CD4-positive, alpha-beta T cell treated with Interleukin-2 at 100 ng/mL for 4 hours (primary cell): ENCODE measurements around the gene CLSTN2.

Source experiments
- DNase-seq: peaks from one replicate; pipeline ENCODE4 v3.0.0-alpha.2; 2020; ENCODE audit warnings: low spot score

The CLSTN2 gene

DNA sequence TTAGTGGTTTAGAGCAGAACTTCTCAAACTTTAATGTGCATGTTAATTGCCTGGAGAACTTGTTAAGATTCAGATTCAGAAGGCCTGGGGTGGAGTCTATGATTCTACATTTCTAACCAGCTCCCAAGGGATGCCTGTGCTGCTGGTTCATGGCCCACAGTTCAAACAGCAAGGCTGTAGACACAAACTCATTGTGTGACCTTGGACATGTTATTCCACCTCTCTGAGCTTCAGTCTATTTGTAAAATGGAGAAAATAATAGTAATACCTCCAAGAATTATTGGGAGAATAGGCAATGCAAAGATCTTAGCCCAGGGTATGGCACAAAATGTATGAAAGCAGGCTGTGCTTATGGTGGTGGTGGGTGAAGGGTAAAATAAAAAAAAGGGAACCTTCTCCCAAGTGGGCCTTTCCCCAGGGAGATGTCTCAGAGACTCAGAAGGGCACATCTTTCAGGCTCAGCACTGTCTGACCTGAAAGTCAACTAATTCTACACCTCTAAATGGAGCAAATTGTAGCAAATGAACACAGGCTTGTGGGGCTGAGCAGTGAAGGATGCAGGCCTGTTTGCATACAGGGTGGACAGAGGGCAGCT lies 566.9 kb downstream of the CLSTN2 start:
- no peak for DNase-seq

- no peak for DNase-seq
Observed at GRCh38 chr3:140505213-140505612, 570.2 kb downstream of the CLSTN2 start.

DNA sequence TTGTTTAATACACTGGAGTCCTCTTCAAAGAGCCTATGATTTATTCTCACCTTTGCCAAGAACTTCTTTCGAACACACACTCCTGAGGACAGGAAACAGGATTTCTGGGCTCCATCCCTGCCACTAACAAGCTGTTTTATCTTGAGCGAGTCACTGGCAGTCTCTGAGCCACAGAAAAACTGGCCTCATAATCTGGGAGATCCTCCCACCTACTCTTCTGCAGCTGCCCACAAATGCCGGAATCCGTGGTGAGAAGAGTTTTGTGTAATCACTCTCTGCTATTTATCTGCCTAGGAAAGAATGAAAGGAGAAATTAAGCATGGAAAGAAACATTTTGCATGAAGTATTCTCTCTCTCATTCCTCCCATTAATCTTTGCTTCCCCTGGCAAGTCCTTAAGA lies 570.9 kb downstream of the CLSTN2 start:
- DNase-seq: no peak

DNA sequence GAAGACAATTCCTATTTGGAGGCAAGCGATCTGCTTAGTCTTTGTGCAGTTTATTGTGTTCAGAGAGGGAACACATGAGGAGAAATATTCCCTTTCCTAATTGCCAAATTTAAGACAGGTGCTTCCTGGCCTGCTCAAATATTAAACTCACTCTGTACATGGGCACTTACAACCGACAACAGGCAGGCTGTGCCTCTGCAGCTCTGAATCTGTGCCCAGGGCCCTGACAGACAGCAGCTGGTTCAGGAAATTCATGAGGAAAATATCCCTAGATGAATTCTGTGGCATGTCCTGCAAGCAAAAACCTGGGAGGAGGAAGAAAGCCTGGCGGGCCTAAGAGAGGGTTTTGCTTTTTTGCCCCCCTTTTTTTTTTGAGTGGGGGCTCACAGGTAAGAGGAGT lies 573.6 kb downstream of the CLSTN2 start:
- DNase-seq: no peak

GRCh38 chr3:140509534-140509933 lies 574.5 kb downstream of the CLSTN2 start:
- DNase-seq: no peak

- no peak for DNase-seq
Observed at GRCh38 chr3:140510303-140510861, 575.4 kb downstream of the CLSTN2 start.

GRCh38 chr3:140521751-140522445 lies 586.9 kb downstream of the CLSTN2 start:
- DNase-seq: no peak

GRCh38 chr3:140522653-140523380 lies 587.8 kb downstream of the CLSTN2 start:
- no peak for DNase-seq

DNA sequence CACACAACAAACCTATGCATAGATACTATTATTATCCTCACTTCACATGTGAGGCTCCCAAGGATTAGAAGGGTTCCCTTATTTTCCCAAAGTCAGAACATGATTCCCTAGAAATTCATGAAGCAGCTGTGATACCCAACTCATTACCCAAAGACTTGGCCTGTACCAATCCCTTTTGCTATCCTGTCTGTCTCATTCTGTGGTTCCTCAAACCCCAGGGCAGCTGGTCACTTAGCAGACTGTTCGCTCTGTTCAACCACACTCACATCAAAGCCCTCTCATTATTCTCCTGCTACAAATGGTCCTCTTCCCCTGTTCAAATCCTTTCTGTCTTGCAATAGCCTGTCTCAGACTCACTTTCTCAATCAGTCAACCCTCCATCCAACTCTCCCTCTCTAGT lies 588.6 kb downstream of the CLSTN2 start:
- no peak for DNase-seq

GRCh38 chr3:140527156-140527555 lies 592.2 kb downstream of the CLSTN2 start:
- no peak for DNase-seq

DNA sequence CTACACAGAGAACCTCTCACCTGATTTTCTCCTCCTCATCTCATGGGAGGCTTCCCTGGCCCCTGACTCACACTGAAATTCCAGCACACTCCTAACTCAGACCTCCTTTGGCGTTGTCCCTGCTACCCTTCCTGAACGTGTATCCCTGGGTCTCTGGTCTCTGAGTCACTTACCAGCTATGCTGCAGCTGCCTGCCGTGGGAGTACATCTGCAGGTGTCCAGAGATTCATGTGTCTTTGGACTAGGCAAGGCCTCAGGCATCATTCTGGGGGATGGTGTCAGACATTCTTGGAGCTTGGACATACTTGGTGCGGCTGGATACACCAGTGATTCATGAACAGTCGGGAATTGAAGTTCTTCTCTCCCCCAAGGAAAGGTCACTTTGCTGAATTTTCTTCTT lies 594.1 kb downstream of the CLSTN2 start:
- no peak for DNase-seq

DNA sequence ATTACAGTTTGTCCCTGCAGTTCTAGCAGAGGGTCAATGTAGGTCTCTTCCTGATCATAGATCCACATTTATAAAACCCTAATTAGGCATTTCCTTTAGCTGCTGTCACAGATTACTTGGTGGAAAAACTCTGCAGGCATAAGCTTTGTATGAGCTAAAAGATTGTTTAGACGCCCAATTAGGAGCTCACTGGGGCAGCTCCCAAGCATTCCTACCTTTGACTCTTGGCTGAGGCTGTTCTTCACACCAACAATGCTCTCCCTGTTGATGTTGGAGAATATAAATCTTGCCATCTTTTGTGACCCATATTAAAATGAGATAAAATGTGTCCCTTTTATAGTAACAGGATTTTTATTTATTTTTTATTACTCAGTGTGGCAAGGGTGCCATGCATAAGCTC lies 594.6 kb downstream of the CLSTN2 start:
- DNase-seq: no peak

- DNase-seq: no peak
Observed at GRCh38 chr3:140530131-140530530, 595.1 kb downstream of the CLSTN2 start.

- no peak for DNase-seq
Observed at GRCh38 chr3:140530603-140531002, 595.6 kb downstream of the CLSTN2 start.

- no peak for DNase-seq
Observed at GRCh38 chr3:140532793-140533330, 597.9 kb downstream of the CLSTN2 start.

DNA sequence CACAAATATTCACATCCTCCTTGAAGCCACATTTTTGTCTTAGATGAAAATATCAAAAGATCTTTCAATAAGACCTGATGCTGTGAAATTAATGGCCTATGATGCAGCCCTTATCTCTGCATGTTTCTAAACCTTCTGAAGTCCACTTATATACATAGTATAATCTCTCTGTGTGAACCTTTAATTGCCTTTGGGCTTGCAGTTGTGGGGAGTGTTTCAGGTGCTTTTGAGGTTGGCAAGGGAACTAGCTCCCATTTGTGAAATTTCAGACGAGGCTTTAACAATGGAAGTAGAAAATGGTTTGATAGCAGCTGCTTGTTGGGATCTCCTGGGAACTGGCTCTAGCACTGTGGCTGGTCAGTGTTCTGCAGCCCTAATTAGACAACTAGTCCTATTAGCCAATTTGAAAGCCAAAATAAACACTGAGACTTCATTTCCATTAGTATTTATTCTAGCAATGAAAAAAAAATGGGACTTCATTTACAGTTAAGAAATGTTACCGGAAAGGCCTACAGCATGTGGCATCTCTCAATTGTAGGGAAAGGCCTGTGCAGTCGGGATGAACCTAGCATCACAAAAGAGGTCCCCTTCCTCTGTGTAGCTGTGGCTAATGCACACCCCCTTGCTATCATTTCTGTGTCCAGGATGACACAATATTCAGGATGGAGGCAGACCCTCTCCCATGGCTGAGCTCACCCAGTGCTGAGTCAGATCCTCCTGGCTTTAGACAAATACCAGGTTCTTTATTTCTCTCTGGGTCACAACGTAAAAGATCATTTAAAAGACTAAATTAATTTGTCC lies 602.1 kb downstream of the CLSTN2 start:
- DNase-seq: no peak

GRCh38 chr3:140537727-140538082 lies 602.7 kb downstream of the CLSTN2 start:
- no peak for DNase-seq

DNA sequence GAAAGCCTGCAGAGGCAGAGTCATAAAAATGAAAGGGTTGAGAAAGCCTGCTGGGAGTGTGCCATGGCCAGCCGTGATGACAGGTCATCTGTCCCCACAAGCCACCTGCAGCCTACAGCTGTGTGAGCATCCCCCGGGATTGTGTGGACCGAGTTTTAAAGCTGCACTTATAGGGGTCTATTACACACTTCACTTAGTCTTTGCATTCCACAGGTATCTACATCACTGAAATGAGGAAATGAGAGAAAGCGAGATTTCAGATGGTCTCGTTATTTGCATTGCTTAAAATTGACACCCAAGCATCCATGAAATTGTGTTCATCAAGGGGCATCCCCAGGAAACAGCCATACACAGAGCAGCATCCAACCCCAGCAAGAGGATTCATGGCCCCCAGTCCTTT lies 605.3 kb downstream of the CLSTN2 start:
- DNase-seq: no peak

DNA sequence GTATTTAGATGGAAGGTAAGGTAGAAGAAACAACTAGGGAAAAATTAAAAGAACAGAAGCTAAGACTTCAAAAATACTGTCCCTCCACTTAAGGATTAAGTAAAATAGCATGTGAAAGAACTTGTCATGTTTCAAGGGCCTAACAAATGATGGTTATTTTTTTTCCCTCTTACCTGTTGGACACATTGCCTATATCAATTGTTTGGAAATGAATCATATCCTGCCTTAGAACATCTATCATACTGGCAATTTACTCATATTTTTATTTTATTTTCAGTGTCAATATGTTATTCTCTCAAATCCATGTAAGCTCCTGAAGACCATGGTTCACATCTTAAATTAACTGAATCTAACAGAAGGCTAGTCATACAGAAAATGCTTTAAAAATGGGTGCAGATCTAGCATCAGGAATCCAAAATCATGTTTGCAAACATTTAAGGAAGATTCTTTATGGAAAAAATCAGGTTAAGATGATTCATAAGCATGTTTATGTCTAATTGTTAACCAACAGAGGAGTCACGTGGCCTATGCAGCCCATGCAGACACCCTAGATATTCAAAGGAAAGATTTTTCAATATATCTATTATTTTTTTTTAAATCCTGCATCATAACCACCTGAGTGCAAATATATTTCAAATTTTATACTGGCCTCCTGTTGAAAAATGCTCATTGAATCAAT lies 607.1 kb downstream of the CLSTN2 start:
- no peak for DNase-seq

GRCh38 chr3:140545197-140545596 lies 610.2 kb downstream of the CLSTN2 start:
- no peak for DNase-seq

DNA sequence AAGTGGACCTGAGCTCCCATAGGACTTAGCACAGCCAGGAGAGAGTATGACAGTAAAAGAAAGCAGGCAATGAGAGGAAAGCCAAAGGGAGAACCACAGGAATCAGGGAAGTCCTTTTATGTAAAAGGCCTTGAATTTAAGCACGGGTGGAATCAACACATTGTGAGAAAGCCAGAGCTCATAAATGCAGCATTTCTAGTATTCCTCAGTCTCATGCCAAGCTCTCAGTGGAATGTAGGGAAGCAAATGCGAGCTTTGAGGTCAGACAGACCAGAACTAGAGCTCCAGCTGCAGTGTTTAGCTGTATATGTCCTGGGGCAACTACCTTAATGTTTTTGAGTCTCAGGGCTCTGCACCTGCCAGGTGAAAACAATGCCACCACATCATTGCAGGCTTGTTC lies 610.8 kb downstream of the CLSTN2 start:
- DNase-seq: no peak

DNA sequence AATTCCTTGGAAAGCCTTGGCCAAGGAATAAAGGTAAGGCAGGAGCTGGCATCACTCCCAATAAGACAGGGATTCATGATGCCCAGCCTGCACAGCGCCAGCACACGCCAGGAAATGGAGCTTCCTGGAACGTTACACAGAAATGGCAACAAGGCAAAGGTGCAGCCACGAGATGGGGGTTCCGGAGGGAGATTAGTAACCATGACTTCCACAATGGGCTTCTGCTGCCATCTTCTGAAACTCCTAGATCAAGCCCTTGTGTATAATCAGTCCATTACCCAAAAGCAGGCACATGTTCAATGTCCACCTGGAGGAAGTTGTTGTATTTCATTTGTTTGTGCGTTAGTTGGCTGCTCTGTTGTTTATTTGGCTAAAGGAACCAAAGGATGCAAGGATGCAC lies 611.7 kb downstream of the CLSTN2 start:
- DNase-seq: no peak
